ENCODE measurements around the gene PRSS1.

The PRSS1 gene

GRCh38 chr7:142795339-142795863 lies 46.1 kb downstream of the PRSS1 start:
- DNase-seq: no peak

GRCh38 chr7:142796001-142796500 lies 46.8 kb downstream of the PRSS1 start:
- DNase-seq: no peak

- no peak for DNase-seq
Measured at GRCh38 chr7:142796501-142797390, 47.5 kb downstream of the PRSS1 start.

- DNase-seq: no peak
Measured at GRCh38 chr7:142797391-142798377, 48.4 kb downstream of the PRSS1 start.

- DNase-seq: no peak
Measured at GRCh38 chr7:142798451-142799436, 49.5 kb downstream of the PRSS1 start.

- DNase-seq: no peak
Measured at GRCh38 chr7:142799437-142799835, 50.2 kb downstream of the PRSS1 start.

- no peak for DNase-seq
Measured at GRCh38 chr7:142800088-142800487, 50.8 kb downstream of the PRSS1 start.

GRCh38 chr7:142800699-142801260 lies 51.5 kb downstream of the PRSS1 start:
- no peak for DNase-seq

- no peak for DNase-seq
Measured at GRCh38 chr7:142801601-142802295, 52.5 kb downstream of the PRSS1 start.

- no peak for DNase-seq
Measured at GRCh38 chr7:142802301-142802700, 53.0 kb downstream of the PRSS1 start.
